ENCODE data around the gene TLR3.

Gene TLR3

GRCh38 chr4:186051096-186051495 is 17.9 kb upstream of the TLR3 start:
- Histone ChIP-seq H3K4me3 (ENCODE audit: low read depth, low read length) (no peak overlapping the region; the same call in 1 of the 2 replicates), H3K36me3 (ENCODE audit: control insufficient read depth, insufficient read depth, low read length) (no peaks in the 10 kb centered on the region), H3K9ac (ENCODE audit: low read length) (no peak overlapping the region), H3K9me3 (ENCODE audit: control insufficient read depth, insufficient read depth, low read depth, low read length) (peaks cover 7% of the 10 kb centered on the region; the same call in 1 of the 2 replicates), H3K27me3 (ENCODE audit: control insufficient read depth, insufficient read depth, low read length) (no peaks in the 10 kb centered on the region), H3K4me1 (ENCODE audit: control insufficient read depth, insufficient read depth, low read length) (peaks cover 15% of the 10 kb centered on the region; the same call in 1 of the 2 replicates), H3K27ac (ENCODE audit: low read depth, low read length) (no peak overlapping the region; the same call in 1 of the 2 replicates)

- Histone ChIP-seq H3K27me3 (ENCODE audit: control insufficient read depth, insufficient read depth, low read length) (no peaks in the 10 kb centered on the region), H3K9ac (ENCODE audit: low read length) (no peak overlapping the region), H3K9me3 (ENCODE audit: control insufficient read depth, insufficient read depth, low read depth, low read length) (no peaks in the 10 kb centered on the region), H3K4me1 (ENCODE audit: control insufficient read depth, insufficient read depth, low read length) (no peaks in the 10 kb centered on the region), H3K27ac (ENCODE audit: low read depth, low read length) (no peak overlapping the region), H3K36me3 (ENCODE audit: control insufficient read depth, insufficient read depth, low read length) (no peaks in the 10 kb centered on the region), H3K4me3 (ENCODE audit: low read depth, low read length) (no peak overlapping the region)
Measured at GRCh38 chr4:186058253-186058979, 10.5 kb upstream of the TLR3 start.

- H3K27ac ChIP-seq (ENCODE audit: low read depth, low read length), result no peak overlapping the region
- H3K9ac ChIP-seq (ENCODE audit: low read length), result no peak overlapping the region
- H3K27me3 ChIP-seq (ENCODE audit: control insufficient read depth, insufficient read depth, low read length), result no peaks in the 10 kb centered on the region
- H3K4me1 ChIP-seq (ENCODE audit: control insufficient read depth, insufficient read depth, low read length), result no peaks in the 10 kb centered on the region
- no peak overlapping the region for H3K4me3 ChIP-seq (ENCODE audit: low read depth, low read length)
- H3K36me3 ChIP-seq (ENCODE audit: control insufficient read depth, insufficient read depth, low read length), result no peaks in the 10 kb centered on the region
- H3K9me3 ChIP-seq (ENCODE audit: control insufficient read depth, insufficient read depth, low read depth, low read length), result no peaks in the 10 kb centered on the region
Measured at GRCh38 chr4:186058980-186059316, 10.0 kb upstream of the TLR3 start.

GRCh38 chr4:186061921-186062320 is 7.0 kb upstream of the TLR3 start:
- Histone ChIP-seq H3K9ac (ENCODE audit: low read length) (no peak overlapping the region), H3K4me1 (ENCODE audit: control insufficient read depth, insufficient read depth, low read length) (no peaks in the 10 kb centered on the region), H3K27me3 (ENCODE audit: control insufficient read depth, insufficient read depth, low read length) (no peaks in the 10 kb centered on the region), H3K27ac (ENCODE audit: low read depth, low read length) (no peak overlapping the region), H3K4me3 (ENCODE audit: low read depth, low read length) (no peak overlapping the region), H3K9me3 (ENCODE audit: control insufficient read depth, insufficient read depth, low read depth, low read length) (no peaks in the 10 kb centered on the region), H3K36me3 (ENCODE audit: control insufficient read depth, insufficient read depth, low read length) (no peaks in the 10 kb centered on the region)

DNA sequence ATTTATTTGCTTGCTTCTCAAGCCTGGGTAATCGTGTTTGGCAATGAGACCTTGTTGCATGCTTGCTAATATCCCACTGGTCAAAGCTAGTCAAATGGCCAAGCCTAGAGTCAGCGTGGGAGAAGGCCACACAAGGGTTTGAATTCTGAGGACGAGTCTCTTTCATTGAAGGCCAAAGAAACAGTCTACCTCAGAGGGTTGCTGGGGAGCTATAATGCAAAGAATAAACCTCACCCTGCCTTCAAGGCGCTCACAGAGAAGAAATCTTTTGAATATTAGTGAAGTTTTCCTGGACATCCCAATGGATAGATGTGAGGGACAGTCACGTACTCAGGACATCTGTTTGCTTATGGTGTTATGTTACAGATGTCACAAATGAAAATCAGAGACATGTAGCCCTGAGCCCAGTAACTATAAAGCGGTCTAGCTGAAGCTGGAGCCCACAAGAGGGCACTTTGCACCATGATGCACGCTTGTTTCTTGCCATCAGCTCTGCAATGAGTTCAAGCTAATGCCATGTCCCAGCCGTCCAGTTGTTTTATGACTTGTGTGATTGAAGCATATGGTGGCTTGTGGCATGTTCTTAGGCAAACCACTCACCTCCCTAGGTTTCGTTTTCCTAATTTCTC is 1.1 kb upstream of the TLR3 start:
- Histone ChIP-seq H3K36me3 (ENCODE audit: control insufficient read depth, insufficient read depth, low read length) (no peaks in the 10 kb centered on the region), H3K4me1 (ENCODE audit: control insufficient read depth, insufficient read depth, low read length) (peaks cover 15% of the 10 kb centered on the region; the same call in 1 of the 2 replicates), H3K27me3 (ENCODE audit: control insufficient read depth, insufficient read depth, low read length) (no peaks in the 10 kb centered on the region), H3K27ac (ENCODE audit: low read depth, low read length) (no peak overlapping the region), H3K9ac (ENCODE audit: low read length) (no peak overlapping the region), H3K4me3 (ENCODE audit: low read depth, low read length) (no peak overlapping the region), H3K9me3 (ENCODE audit: control insufficient read depth, insufficient read depth, low read depth, low read length) (no peaks in the 10 kb centered on the region)

GRCh38 chr4:186069729-186070128 is 773 bp downstream of the TLR3 start:
- no peak overlapping the region for H3K27ac ChIP-seq (ENCODE audit: low read depth, low read length)
- no peak overlapping the region for H3K4me3 ChIP-seq (ENCODE audit: low read depth, low read length)
- H3K4me1 ChIP-seq (ENCODE audit: control insufficient read depth, insufficient read depth, low read length), result peaks cover 15% of the 10 kb centered on the region; the same call in 1 of the 2 replicates
- H3K27me3 ChIP-seq (ENCODE audit: control insufficient read depth, insufficient read depth, low read length), result no peaks in the 10 kb centered on the region
- no peak overlapping the region for H3K9ac ChIP-seq (ENCODE audit: low read length)
- H3K9me3 ChIP-seq (ENCODE audit: control insufficient read depth, insufficient read depth, low read depth, low read length), result no peaks in the 10 kb centered on the region
- H3K36me3 ChIP-seq (ENCODE audit: control insufficient read depth, insufficient read depth, low read length), result no peaks in the 10 kb centered on the region

DNA sequence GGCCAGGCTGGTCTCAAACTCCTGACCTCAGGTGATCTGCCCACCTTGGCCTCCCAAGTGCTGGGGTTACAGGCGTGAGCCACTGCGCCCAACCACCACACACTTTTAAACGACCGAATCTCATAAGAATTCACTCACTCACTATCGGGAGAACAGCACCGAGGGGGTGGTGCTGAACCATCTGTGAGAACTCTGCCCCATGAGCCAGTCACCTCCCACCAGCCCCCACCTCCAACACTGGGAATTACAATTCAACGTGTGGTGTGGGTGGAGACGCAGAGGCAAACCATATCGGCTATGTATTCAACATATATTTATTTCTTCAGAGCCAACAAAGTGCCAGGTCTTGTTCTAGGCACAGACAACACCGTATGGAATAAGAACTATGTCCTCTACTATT is 3.6 kb downstream of the TLR3 start:
- Histone ChIP-seq H3K9ac (ENCODE audit: low read length) (no peak overlapping the region), H3K9me3 (ENCODE audit: control insufficient read depth, insufficient read depth, low read depth, low read length) (no peaks in the 10 kb centered on the region), H3K4me3 (ENCODE audit: low read depth, low read length) (no peak overlapping the region), H3K36me3 (ENCODE audit: control insufficient read depth, insufficient read depth, low read length) (no peaks in the 10 kb centered on the region), H3K27me3 (ENCODE audit: control insufficient read depth, insufficient read depth, low read length) (no peaks in the 10 kb centered on the region), H3K4me1 (ENCODE audit: control insufficient read depth, insufficient read depth, low read length) (peaks cover 15% of the 10 kb centered on the region; the same call in 1 of the 2 replicates), H3K27ac (ENCODE audit: low read depth, low read length) (no peak overlapping the region)

DNA sequence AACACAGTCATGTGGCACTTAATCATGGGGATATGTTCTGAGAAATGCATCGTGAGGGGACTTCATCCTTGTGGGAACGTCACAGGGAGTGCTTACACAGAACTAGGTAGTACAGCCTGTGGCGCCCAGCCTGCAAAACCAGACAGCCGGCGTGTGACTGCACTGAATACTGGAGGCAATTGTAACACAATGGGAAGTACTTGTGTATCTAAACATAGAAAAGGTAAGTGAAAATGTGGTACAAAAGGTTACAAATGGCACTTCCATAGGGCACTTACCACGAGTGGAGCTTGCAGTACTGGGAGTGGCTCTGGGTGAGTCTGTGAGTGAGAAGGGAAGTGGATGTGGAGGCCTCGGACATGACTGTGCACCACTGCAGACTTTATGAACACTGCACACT is 5.2 kb downstream of the TLR3 start:
- no peak overlapping the region for H3K27ac ChIP-seq (ENCODE audit: low read depth, low read length)
- no peaks in the 10 kb centered on the region for H3K9me3 ChIP-seq (ENCODE audit: control insufficient read depth, insufficient read depth, low read depth, low read length)
- no peaks in the 10 kb centered on the region for H3K36me3 ChIP-seq (ENCODE audit: control insufficient read depth, insufficient read depth, low read length)
- H3K27me3 ChIP-seq (ENCODE audit: control insufficient read depth, insufficient read depth, low read length), result no peaks in the 10 kb centered on the region
- H3K9ac ChIP-seq (ENCODE audit: low read length), result no peak overlapping the region
- H3K4me3 ChIP-seq (ENCODE audit: low read depth, low read length), result no peak overlapping the region
- H3K4me1 ChIP-seq (ENCODE audit: control insufficient read depth, insufficient read depth, low read length), result peaks cover 11% of the 10 kb centered on the region

DNA sequence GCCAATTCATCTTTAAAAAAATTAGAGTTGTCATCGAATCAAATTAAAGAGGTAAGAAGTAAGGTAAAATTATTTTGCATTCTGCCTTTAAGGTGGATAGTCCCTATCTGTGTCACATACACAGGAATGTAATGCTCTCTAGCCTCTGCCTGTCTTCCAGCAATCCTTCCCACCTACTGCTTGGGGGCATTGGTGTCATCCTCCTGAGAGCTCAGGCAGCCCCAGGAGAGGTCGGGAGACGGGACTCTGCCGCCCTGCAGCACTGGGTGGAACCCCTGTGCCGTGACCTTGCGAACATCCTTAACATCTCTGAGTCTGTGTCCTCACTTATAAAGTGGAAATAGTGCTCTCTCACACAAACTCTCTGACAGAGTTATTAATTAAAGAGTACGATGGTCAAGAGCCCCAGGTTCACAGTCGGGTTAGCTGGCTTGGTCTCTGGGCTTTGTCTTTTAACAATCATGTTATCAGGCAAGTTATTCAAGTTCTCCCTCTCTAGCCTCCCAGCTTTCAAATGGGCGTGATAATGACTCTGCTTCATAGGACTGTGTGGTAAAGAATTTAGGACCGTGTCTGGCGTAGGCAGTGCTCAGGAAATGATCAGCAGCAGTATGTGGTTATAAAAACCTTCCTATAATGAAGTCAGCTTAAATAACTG is 10.2 kb downstream of the TLR3 start:
- Histone ChIP-seq H3K4me1 (ENCODE audit: control insufficient read depth, insufficient read depth, low read length) (peaks cover 23% of the 10 kb centered on the region), H3K36me3 (ENCODE audit: control insufficient read depth, insufficient read depth, low read length) (no peaks in the 10 kb centered on the region), H3K4me3 (ENCODE audit: low read depth, low read length) (peak overlapping the region; percentile 29; the same call in 1 of the 2 replicates), H3K9me3 (ENCODE audit: control insufficient read depth, insufficient read depth, low read depth, low read length) (no peaks in the 10 kb centered on the region), H3K27me3 (ENCODE audit: control insufficient read depth, insufficient read depth, low read length) (no peaks in the 10 kb centered on the region), H3K9ac (ENCODE audit: low read length) (peak overlapping the region; percentile 1), H3K27ac (ENCODE audit: low read depth, low read length) (no peak overlapping the region)

GRCh38 chr4:186079694-186080093 is 10.7 kb downstream of the TLR3 start:
- Histone ChIP-seq H3K4me3 (ENCODE audit: low read depth, low read length) (peak overlapping the region; percentile 29; the same call in 1 of the 2 replicates), H3K36me3 (ENCODE audit: control insufficient read depth, insufficient read depth, low read length) (no peaks in the 10 kb centered on the region), H3K9ac (ENCODE audit: low read length) (peak overlapping the region; percentile 1), H3K27me3 (ENCODE audit: control insufficient read depth, insufficient read depth, low read length) (no peaks in the 10 kb centered on the region), H3K9me3 (ENCODE audit: control insufficient read depth, insufficient read depth, low read depth, low read length) (no peaks in the 10 kb centered on the region), H3K4me1 (ENCODE audit: control insufficient read depth, insufficient read depth, low read length) (peaks cover 23% of the 10 kb centered on the region), H3K27ac (ENCODE audit: low read depth, low read length) (no peak overlapping the region)

DNA sequence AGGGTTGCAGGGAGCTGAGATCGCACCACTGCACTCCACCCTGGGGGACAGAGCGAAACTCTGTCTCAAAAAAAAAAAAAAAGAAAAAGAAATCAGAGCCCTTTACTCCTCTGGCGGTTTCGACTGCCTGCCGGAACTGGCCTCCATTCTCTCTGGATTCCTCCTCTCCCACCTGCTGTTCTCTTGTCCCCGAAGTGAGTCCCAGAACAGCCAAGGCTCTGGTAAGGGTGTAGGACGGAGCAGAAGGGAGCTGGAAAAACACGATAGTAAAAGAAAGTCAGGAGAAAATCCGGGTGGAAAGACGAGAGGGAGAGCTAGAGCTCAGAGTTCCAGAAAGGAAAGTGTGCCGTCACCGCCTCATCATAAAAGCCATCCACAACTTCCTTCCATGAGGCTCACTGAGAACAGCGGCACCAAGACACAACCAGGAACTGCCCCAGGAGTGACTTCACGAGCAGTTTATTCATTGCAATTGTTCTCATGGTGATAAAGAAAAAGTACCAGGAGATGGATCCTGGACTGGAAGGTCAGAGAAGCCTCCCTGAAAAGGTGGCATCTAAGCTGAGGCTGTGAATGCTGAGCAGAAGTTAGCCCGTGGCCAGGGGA is 12.3 kb downstream of the TLR3 start:
- no peaks in the 10 kb centered on the region for H3K36me3 ChIP-seq (ENCODE audit: control insufficient read depth, insufficient read depth, low read length)
- peaks cover 23% of the 10 kb centered on the region for H3K4me1 ChIP-seq (ENCODE audit: control insufficient read depth, insufficient read depth, low read length)
- peak overlapping the region; percentile 69 for H3K27ac ChIP-seq (ENCODE audit: low read depth, low read length)
- no peaks in the 10 kb centered on the region for H3K9me3 ChIP-seq (ENCODE audit: control insufficient read depth, insufficient read depth, low read depth, low read length)
- peak overlapping the region; percentile 46; the same call in 1 of the 2 replicates for H3K4me3 ChIP-seq (ENCODE audit: low read depth, low read length)
- H3K27me3 ChIP-seq (ENCODE audit: control insufficient read depth, insufficient read depth, low read length), result no peaks in the 10 kb centered on the region
- peak overlapping the region; percentile 76 for H3K9ac ChIP-seq (ENCODE audit: low read length)

All from HUES6 (cell line).